ENCODE measurements around the gene GRM1. TPM values are rescaled to one million over a fixed set of nuclear protein-coding genes. Genes with fewer than 3 reads are reported as not detected.

The GRM1 gene
- total and polyA plus RNA-seq, 4 donors = 0.02 to 0.12 (median 0.06) TPM

- Histone ChIP-seq H3K9me3 (ENCODE audit: control insufficient read depth in 4 of 4, insufficient read depth in 3 of 4, low read length in 3 of 4) (no peaks in the 10 kb centered on the region), H3K27ac (ENCODE audit: low read depth in 1 of 2, low read length in 1 of 2) (no peak overlapping the region), H3K27me3 (ENCODE audit: control insufficient read depth in 3 of 3, insufficient read depth in 3 of 3, low read length in 2 of 3) (no peaks in the 10 kb centered on the region), H3K4me3 (no peak overlapping the region), H3K9ac (ENCODE audit: insufficient read depth in 1 of 2, low read length in 2 of 2) (no peak overlapping the region), H3K4me1 (ENCODE audit: control insufficient read depth in 5 of 5, insufficient read depth in 5 of 5, low read length in 5 of 5) (peaks cover 0 to 4% (median 0%) of the 10 kb centered on the region in 5 donors), H3K36me3 (ENCODE audit: control insufficient read depth in 4 of 4, insufficient read depth in 4 of 4, low read length in 4 of 4) (no peaks in the 10 kb centered on the region)
- ATAC-seq (ENCODE audit: insufficient read depth, low FRiP score) = no peak
- DNase-seq = no peak
- no peak for TF ChIP-seq CTCF (IDR thresholded peaks at IDR 0.05; ENCODE audit: control extremely low read depth, extremely low read depth)
- WGBS, 2 donors = 84 to 91% methylated on average over 2 of the region's 2 CpGs
Measured at GRCh38 chr6:146335336-146335735, 306.5 kb downstream of the GRM1 start.

GRCh38 chr6:146336191-146336590, 307.3 kb downstream of the GRM1 start:
- ATAC-seq (ENCODE audit: insufficient read depth, low FRiP score) = no peak
- no peak for TF ChIP-seq CTCF (IDR thresholded peaks at IDR 0.05; ENCODE audit: control extremely low read depth, extremely low read depth)
- DNase-seq = peak in 2 of 3 donors; percentile 6 to 13
- Histone ChIP-seq H3K36me3 (ENCODE audit: control insufficient read depth in 4 of 4, insufficient read depth in 4 of 4, low read length in 4 of 4) (no peaks in the 10 kb centered on the region), H3K4me1 (ENCODE audit: control insufficient read depth in 5 of 5, insufficient read depth in 5 of 5, low read length in 5 of 5) (peaks cover 0 to 4% (median 0%) of the 10 kb centered on the region in 5 donors), H3K27ac (ENCODE audit: low read depth in 1 of 2, low read length in 1 of 2) (no peak overlapping the region), H3K4me3 (no peak overlapping the region), H3K9me3 (ENCODE audit: control insufficient read depth in 4 of 4, insufficient read depth in 3 of 4, low read length in 3 of 4) (no peaks in the 10 kb centered on the region), H3K27me3 (ENCODE audit: control insufficient read depth in 3 of 3, insufficient read depth in 3 of 3, low read length in 2 of 3) (no peaks in the 10 kb centered on the region), H3K9ac (ENCODE audit: insufficient read depth in 1 of 2, low read length in 2 of 2) (no peak overlapping the region)
- WGBS, 2 donors = 39 to 57% methylated on average over 3 of the region's 3 CpGs

DNA sequence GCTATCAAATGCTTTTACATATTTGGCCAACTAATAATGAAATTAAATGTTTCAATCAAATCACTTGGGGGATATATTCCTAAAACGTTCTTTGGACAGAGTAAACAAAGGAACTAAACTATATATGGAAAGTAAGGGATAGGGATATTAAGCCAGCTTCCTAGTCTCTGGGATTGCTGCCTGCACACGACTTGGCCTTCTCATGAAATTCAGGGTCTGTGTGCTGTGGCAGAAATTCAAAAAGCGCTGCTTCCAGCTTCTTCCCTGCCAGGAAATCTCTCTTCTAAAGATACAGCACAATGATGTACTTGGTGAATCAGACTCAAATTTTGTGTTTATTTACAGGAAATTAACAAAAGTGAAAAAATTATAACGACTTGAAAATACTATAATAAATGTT, 308.5 kb downstream of the GRM1 start:
- 61 to 75% methylated on average over 4 of the region's 4 CpGs for WGBS, 2 donors
- no peak for ATAC-seq (ENCODE audit: insufficient read depth, low FRiP score)

More for the DNA sequence above, 308.5 kb downstream of the GRM1 start:
- no peak overlapping the region for H3K4me3 ChIP-seq
- no peaks in the 10 kb centered on the region for H3K36me3 ChIP-seq (ENCODE audit: control insufficient read depth in 4 of 4, insufficient read depth in 4 of 4, low read length in 4 of 4)
- no peaks in the 10 kb centered on the region for H3K4me1 ChIP-seq (ENCODE audit: control insufficient read depth in 5 of 5, insufficient read depth in 5 of 5, low read length in 5 of 5)
- no peak overlapping the region for H3K27ac ChIP-seq (ENCODE audit: low read depth in 1 of 2, low read length in 1 of 2)
- H3K9me3 ChIP-seq (ENCODE audit: control insufficient read depth in 4 of 4, insufficient read depth in 3 of 4, low read length in 3 of 4) = no peaks in the 10 kb centered on the region
- no peaks in the 10 kb centered on the region for H3K27me3 ChIP-seq (ENCODE audit: control insufficient read depth in 3 of 3, insufficient read depth in 3 of 3, low read length in 2 of 3)
- H3K9ac ChIP-seq (ENCODE audit: insufficient read depth in 1 of 2, low read length in 2 of 2) = no peak overlapping the region
- TF ChIP-seq CTCF (IDR thresholded peaks at IDR 0.05; ENCODE audit: control extremely low read depth, extremely low read depth) = no peak
- DNase-seq = peak in 2 of 3 donors; percentile 44 to 77

Measured in lung (tissue), 12 donors.